GM18520 (cell line): ENCODE data around the gene KLHDC8B.

Experiments
- ATAC-seq: cut with Tn5 transposase; IDR thresholded peaks from one replicate; pipeline ENCODE4 v1.9.1; 2021; ENCODE audit not compliant: unreplicated experiment

The KLHDC8B gene

DNA sequence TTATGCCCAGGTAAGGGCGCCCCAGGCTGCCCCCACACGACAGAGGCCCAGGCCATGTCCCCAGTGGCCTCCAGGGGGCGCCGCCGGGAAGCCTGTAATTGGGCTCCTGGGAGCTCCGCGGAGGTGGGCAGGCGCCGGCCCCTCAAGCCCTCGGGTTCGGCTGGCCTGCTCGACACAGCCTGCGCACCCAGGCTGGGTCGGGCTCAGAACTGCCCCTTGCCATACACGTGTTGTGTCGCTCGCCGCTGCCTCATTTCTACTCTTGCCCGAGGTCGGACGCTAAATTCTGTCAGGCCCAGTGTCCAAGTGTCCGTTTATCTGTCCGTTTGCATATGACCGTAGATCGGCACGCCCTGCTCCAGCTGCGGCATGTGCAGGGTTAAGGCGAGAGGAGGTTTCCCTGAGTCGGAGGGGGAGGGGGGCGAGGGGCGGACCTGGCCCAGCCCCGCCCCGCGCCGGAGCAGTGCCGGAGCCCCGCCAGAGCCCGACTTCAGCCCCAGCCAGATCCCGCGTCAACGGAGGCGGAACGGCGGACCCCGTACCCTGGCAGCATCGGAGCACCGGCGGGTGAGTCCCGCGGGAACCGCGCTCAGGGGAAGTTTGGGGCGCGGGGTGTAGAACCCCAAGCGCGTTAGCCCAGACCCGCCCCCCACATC, at the start of gene KLHDC8B:
Gene KLHDC8B, plus strand, starts transcription at position 480 of the 656 bp plus-strand sequence. CDS start 1,172 bp downstream, outside the sequence.
- no peak for ATAC-seq

DNA sequence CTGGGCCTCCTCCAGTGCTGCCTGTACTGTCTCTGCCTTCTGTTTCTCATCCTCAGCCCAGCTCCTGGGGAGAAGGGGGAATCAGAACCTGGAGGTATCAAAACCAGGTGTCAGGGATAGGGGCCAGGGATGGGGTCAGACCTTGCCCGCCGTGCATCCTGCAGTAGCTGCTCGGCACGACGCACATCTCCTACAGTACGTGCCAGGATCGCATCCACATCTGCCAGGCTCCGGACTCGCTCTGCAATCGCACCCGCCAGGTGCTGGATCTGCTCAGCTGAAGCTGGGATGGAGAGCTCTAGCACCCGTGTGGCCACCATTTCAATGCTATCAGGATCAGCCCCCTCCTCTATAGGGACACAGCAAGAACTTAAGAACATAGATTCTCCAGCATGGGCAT, 49.4 kb upstream of the KLHDC8B start:
- ATAC-seq, result no peak

DNA sequence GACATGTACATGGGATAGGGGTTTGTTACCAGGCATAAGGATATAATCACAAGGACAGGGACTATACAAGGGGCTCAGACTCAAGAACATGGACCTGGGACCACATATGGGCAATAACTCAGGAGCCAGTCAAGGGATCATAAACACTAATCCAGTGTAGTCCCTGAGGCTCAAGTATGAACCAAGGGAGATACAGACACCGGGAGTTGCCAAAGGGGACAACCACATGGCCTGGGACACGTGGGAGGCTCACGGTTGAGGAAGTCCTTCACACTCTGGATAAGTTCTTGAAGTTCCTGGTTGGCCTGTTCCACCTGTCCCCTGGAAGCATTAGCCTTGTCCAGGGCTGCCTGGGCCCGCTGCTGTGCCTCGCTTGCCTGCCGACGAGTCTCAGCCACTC, 48.9 kb upstream of the KLHDC8B start:
- no peak for ATAC-seq

DNA sequence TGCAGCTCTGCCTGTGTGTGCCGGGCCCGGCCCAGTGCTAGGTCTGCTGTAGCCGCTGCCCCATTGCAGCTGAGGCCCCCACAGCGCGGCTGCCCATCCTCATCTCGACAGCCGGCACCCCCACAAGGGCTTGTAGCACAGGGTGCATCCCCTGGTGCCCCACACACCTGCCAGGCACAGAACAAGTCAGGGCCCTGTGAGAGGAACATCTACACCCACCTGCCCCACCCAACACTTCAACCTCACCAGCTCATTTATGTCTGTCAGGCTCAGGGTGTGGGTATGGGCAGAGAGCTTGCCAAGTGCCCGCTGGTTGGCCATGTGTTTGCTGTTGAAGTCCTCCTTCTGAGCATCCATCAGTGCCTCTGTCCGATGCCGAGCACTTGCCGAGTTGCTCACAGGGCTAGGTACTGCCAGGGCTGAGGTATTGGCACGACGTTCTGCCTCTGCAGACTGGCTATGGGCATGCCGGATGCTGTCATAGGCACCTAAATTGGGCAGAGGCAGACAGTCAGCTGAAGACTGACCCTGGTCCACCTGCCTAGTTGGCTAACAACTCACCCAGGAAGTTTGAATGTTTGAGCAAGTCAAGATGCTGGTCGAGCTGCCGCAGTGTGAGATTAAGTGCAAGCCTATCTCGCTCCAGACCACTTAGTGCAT, 48.4 kb upstream of the KLHDC8B start:
- ATAC-seq, result no peak

DNA sequence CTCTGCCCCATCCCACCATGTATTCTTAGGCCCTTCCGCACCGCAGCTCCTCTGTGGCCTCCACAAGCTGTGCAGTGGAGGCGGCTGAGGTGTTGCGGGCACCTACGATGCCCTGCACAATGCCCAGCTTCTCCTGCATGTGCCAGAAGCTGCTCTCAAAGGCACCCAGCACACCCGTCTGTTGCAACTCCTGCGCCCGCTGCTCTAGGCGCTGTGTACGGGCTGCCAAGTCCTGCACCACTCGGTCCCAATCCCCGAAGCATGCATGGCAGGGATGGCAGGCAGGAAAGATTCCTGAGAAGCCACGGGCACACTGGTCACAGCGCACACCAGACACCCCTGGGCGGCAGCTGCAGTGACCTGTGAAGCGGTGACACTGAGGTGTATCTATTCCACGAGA, 47.7 kb upstream of the KLHDC8B start:
- ATAC-seq, result no peak

DNA sequence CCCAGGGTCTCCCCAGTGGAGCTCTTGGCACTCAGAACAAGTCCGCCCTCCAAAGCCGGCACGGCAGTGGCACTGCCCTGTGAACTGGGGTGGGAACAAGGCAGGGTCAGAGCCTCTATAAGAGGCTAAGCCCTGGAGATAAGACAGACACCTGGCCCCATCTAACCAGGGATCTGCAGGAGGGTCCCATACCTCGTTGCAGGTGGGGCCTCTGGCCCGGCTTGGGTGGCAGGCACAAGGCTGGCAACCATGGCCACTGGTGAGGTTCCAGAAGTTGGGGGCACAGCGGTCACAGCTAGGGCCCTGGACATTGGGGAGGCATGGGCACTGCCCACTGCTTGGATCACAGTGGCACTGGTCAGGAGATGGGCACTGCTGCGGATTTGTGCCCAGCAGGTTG, 47.2 kb upstream of the KLHDC8B start:
- no peak for ATAC-seq

DNA sequence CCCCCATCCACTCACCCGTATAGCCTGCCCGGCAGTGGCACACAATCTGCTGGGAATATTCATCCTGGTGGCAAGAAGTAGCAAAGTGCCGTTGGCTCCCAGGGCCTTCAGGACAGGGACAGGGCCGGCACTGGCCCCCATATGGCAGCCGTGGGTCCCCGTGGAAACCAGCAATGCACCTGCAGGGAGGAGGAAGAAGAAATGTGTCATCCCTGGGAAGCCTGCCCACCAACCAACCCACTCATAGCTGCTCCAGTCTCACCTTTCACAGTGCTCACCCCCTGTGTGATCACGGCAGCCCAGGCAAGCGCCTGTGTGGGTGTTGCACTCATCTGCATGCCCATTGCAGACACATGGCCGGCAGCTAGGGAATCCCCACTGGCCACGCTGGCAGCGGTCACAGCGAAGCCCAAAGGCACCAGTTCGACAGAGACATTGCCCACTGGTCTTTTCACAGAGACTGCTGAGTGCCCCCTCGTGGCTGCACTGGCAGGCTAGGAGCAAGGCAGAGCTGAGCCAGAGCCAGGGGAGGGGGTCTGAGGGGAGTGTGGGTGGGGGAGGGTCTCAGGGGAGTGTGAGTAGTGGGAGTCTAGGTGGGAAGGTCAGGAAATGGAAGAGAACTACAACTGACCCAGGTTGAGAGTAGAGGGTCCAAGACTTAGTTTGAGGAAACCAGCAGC, 46.3 kb upstream of the KLHDC8B start:
- ATAC-seq, result no peak

DNA sequence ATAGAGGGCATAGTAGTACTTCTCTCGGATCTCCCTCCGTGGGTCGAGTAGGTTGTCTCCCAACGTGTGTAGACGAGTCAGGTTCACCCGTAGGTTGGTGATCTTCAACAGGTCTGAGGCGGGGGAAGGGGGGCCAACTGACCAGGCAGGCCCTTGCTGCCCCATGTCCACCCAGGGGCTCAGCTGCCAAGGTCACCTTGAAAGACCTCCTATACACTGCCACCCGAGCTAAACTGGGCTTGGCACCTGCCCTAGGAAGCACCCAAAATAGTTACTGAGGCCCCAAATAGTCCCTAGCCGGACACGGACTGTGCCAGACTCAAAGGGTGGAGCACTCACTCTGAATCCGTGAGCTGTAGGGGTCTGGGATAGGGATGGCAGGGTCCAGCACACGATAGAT, 40.4 kb upstream of the KLHDC8B start:
- no peak for ATAC-seq

DNA sequence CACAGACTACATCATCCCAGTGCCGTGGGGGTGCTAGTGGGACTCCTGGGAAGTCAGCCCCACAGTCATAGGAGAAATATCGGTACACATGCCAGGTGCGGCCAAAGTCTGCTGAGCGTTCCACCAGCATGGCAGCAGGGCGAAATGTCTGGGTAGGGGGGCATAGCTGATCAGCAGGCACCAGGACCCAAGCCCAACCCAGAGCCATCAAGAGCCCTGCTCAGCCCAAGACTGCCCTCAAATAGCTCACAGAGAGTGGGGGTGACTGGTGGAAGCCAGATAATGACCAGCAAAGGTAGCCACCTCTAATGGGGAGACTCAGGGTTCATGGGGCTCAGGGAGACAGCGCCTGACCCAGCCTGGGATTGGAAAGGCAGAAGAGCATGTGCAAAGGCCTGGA, 39.8 kb upstream of the KLHDC8B start:
- no peak for ATAC-seq

DNA sequence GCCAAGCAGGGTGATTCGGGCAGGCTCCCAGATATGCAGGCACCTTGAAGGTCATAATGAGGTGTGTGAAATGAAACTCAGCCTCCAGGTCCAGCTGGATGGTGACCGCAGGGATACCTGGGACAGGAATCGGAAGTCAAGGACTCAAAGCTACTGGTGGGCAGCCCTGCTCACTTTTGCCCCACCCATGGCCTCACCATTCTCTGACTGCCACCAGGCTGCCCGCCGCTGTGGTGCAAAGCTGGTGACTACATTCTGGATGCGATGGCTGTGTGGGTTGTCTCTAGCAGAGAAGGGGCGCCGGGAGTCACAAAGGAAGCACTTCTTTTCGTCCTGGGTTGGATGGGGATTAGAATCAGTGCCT, 39.3 kb upstream of the KLHDC8B start:
- ATAC-seq, result no peak

DNA sequence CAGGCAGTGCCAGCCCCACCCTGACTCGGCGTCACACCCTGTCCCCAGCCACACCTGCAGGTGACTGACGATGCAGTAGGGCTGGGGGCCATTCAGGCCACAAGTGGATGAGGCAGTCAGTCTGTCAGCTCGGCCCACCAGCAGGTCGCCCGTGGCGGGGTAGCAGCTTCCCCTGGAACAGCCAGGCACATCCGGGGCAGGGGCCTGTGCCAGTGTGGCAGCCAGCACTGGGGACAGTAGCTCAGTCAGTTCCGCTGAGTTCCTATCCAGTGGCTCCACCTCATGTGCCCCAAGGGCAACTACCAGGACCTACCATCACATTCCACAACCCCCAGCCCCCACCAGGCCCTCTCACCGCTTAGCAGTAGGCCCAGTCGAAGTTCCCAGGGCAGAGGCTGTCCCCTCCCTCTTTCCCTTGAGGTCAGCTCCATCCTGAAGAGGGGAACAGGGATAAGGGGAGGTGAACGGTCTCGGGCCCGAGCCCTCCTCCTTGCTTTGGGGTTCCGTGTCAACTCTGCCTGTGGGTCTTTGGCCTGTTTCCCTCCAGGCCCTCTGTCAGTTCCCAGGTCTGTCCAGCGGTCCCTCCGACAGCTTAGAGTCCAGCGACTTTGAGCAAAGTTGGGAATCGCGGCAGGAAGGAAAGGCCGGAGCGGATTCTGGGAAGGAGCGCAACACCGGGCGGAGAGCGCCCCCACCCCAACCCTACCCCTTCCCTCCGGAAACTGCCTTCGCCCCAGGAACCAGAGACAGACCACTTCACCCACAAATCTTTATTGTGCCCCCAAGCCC, 38.8 kb upstream of the KLHDC8B start, which contains the start of gene LAMB2:
Gene LAMB2, minus strand, starts transcription at position 614 of the 789 bp plus-strand sequence. Its CDS starts 183 bp downstream, at position 431.
- ATAC-seq, result no peak

DNA sequence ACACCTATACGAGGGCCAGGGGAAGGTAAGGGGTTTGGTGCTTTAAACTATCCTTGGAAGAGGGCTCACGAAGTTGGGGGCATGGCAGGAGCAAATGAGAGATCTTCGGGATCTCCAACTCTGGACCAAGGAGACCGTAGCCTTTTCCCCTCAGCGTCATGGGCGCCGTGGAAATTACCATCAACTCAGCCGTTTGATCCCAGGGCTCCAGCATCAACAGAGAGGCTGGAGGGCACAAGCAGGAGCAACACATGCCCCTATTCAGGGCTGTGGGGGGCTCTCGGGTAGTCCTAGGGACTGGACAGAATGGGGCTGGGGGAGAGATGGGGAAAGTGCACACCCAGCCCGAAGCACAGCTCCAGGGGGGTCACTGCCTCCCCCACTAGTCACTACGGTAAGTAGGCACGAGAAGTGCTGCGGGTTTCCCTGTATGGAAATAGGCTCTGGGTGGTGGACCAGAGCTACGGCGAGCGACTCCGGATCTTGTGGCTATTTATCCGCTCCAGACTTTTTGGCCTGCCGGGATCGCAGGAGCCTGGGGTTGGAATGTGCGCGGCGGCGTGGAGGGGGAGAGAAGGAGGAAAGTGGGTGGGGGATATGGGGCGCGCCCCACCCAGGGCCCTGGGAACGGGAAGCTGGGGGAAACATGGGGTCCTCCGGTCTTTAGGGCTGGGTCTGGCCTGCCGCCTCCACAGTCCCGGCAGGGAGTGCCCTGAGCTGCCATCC, 38.0 kb upstream of the KLHDC8B start:
- ATAC-seq, result no peak

DNA sequence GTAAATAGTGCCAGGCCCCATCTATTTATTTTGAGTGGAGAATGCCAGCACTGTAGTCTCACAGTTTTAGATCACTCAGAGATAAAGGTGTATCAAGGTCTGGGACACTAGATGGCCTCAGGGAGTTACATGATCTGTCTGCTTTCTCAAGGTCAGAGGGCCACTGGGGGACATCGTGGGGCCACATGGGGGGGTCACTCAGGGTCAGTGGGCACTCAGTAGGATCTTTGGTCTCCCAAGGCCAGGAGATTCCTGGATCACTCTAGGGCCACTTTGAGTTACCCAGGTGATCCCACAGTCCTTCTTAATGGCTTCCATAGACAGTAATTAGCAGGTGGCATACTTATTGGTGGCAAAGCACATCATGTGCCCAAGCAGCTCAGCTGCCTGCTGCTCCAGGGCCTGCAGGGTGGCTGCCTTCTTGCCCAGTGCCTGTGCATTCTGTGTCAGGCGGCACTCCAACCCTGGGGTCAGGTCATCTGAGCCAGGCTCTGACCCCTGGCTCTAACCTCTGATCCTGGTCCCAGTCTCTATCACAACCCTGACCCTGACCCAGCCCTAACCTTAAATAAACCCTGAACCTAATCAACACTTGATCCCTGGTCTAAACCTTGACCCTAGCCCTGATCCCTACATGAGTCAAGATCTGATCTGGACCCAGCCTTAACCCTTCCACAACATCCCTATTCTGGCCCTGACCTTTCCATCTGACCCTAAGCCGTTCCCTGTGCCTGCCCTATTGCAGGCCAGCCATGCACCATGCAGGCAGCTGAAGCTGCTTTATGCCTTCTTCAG, 36.7 kb upstream of the KLHDC8B start:
- ATAC-seq, result no peak

DNA sequence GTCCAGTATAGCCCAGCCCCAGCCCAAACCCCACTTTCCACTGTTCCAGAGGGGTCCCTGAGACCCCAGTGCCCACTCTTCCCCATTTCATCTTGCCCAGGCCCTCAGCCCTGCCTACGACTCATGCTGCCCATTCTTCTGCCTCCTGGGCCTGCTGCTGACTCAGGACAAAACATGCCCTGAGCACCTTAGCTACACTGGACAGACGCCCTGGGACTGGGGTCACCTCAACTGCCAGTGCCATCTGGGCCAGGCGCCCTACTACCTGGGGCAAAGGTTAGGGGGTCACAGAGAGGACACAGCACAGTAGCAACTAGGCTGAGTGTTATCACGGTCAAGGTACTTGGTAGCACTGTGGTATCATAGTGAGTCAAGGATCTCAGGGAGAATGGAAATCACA, 35.9 kb upstream of the KLHDC8B start:
- ATAC-seq, result no peak

DNA sequence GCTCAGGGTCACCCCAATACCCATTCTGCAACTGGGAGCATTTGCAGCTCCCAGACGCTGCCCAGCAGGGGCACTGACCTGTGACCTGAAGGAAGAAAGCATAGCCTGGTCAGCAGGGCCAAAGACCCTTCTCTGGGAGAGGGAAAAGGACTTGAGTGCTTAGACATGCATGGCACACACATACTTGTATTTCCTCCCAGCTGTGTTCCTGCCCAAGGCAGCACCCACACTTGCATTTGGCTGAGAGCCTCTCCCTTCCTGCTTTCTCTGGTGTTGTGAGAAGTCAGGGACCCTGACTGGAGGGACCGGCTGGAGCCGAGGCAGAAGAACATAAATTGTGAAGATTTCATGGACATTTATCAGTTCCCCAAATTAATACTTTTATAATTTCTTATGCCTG, 31.3 kb upstream of the KLHDC8B start:
- ATAC-seq, result no peak

DNA sequence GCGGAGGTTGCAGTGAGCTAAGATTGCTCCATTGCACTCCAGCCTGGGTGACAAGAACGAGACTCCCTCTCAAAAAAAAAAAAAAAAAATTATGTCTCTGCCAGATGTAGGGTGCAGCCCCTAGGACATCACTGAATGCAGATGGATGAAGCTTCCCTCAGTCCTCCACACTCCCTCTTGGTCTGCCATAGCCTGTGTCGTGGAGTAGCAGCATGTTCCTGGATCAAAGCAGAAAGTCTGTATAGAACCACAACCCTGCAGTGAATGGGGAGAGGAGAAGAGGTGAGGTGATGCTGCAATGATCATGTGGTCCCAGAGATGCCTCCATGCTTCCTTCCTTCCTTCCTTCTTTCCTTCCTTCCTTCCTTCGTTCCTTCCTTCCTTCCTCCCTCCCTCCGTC, 23.2 kb upstream of the KLHDC8B start:
- ATAC-seq, result no peak

DNA sequence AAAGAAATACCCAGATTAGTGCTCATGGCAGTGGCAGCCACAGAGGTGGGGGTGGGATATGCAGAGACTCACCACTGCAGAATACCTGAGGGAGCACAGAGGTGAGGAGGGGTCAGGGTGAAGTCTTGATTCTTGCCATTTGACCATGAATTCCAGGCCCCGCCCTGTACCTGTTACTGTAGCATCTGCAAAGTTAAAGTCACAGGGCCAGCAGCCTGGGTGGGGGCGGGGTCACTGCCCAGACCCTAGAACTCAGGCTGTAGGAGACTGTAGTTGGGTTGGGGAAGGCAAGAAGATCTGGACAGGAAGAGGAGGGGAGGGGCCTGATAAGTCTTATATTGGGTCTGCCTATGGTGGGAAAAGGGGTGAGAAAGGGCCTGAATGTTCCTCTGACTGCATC, 19.8 kb upstream of the KLHDC8B start:
- ATAC-seq, result no peak

DNA sequence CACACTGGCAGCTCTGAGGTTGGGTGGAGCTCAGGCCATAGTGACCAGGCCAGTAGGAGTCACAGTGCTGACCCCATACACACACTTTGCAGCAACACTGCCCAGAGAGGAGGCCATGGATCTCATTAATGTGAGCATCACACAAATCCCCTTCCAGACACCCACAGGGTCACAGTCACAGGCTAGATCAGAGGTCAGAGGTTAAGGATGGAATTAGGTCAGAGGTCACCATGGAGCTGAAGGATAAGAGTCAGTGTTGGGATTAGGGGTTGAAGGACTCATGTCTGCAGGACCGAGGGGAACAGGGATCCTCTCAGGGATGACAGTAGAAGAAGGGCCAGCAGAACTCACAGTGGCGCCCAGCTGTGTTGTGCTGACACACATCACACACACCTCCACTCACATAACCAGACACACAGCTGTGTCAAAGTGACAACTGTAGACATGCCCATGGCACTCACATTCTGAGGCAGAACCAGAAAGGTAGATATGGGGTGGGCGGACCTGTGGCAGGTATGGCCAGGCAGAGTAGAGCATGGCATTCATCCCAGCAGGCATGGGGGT, 18.0 kb upstream of the KLHDC8B start:
- no peak for ATAC-seq

DNA sequence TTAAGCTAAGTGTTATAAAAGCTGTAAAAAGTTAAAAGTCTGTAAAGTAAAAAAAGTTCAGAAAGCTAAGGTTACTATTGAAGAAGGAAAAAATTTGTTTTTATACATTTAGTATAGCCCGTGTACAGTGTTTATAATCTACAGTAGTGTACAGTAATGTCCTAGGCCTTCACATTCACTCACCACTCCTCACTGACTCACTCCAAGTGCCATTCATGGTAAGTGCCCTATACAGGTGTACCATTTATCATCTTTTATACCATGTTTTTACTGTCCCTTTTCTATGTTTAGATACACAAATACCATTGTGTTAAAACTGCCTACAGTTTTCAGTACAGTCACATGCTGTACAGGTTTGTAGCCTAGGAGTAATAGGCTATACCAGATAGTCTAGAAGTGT, 14.1 kb upstream of the KLHDC8B start:
- ATAC-seq, result no peak
